IPS-20b (cell line): ENCODE results near the gene RIPK4.

ENCODE experiments used
- H3K27ac ChIP-seq: one replicate; pipeline ENCODE4 v1.5.1; 2013; ENCODE audit warnings: low read length
- H3K27me3 ChIP-seq: 2 replicates; pipeline ENCODE4 v1.6.1; 2013; ENCODE audit warnings: mild to moderate bottlenecking, low read length, inconsistent platforms; ENCODE audit not compliant: insufficient read depth
- H3K36me3 ChIP-seq: 2 replicates; pipeline ENCODE4 v1.6.1; 2013; ENCODE audit warnings: low read depth, mild to moderate bottlenecking, inconsistent platforms, low read length, moderate library complexity; ENCODE audit not compliant: insufficient read depth
- H3K4me1 ChIP-seq: 2 replicates; pipeline ENCODE4 v1.6.1; 2013; ENCODE audit warnings: mild to moderate bottlenecking, control low read depth, inconsistent platforms, low read length, moderate library complexity; ENCODE audit not compliant: insufficient read depth
- H3K4me3 ChIP-seq: 2 replicates; pipeline ENCODE4 v1.5.1; 2013; ENCODE audit warnings: mild to moderate bottlenecking, low read length, inconsistent platforms
- H3K9ac ChIP-seq: 2 replicates; pipeline ENCODE4 v1.6.1; 2013; ENCODE audit warnings: low read depth, mild to moderate bottlenecking, inconsistent platforms, low read length, moderate library complexity
- H3K9me3 ChIP-seq: 2 replicates; pipeline ENCODE4 v1.6.1; 2013; ENCODE audit warnings: mild to moderate bottlenecking, low read depth, low read length, inconsistent platforms; ENCODE audit not compliant: insufficient read depth

The RIPK4 gene

DNA sequence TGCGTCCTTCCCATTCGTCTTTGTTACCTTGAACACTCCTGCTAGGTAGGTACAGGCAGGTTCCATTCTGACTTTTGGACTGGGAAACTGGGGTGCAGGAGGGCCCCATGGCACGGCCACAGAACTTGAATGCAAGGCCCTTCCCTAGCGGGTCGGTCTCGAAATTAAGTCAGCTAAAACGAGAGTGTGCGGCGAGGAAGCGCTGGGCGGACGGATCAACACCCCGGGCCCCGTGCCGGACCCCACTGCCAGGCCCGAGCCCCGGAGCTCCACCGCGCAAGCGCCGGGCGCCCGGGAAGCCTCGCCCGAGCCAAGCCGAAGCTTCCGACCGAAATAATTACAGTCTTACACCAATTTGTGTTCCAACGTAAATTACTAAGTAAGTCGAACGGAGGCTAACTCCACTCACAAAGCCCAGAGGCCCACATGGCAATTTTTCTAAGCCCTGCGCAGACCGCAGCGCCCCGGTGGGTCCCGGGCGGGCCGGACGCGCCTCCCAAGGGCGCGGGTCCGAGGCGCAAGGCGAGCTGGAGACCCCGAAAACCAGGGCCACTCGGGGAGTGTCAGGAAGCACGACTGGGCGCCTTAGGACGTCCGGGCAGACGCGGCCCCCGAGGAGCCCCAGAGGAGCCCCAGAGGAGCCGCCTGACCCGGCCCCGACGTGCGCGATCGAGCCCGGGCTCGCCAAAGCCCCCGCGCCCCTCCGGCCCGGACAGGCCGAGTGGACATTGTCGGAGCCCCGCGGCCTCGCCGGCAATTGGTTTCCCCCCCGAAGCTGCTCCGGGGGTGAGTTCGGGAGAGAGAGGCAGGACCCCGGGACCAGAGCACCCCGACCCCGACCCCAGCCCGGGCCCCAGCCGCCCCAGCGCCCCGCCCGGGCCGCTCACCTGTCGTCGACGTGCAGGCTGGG lies 624 bp downstream of the RIPK4 start:
- no peak overlapping the region for H3K27ac ChIP-seq
- peak overlapping the region; percentile 63 for H3K4me3 ChIP-seq
- H3K36me3 ChIP-seq: no peaks in the 10 kb centered on the region
- peaks cover 53% of the 10 kb centered on the region for H3K4me1 ChIP-seq
- peaks cover 100% of the 10 kb centered on the region for H3K27me3 ChIP-seq
- H3K9me3 ChIP-seq: no peaks in the 10 kb centered on the region
- H3K9ac ChIP-seq: peak overlapping the region; percentile 3; the same call in 1 of the 2 replicates

DNA sequence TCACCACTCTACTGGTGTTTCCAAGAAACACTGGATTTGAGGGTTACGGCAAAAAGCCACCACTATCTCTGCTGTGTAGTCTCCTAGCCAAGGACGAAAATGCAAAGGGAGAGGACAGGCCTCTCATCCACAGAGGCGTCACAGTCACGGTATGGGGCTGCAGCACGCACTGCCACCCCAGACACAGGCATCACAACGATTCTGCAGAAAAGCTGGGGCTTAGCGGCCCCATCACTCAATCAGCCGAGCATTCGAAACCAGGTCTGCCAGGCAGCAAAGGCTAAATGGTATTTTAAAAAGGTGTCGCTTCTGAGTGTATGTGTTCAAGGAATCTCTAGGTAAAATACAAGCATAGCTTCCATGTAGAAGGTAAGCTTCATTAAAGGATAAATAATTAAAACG lies 1.4 kb downstream of the RIPK4 start:
- Histone ChIP-seq H3K27ac (no peak overlapping the region), H3K9ac (no peak overlapping the region), H3K4me1 (peaks cover 58% of the 10 kb centered on the region), H3K27me3 (peaks cover 100% of the 10 kb centered on the region), H3K36me3 (no peaks in the 10 kb centered on the region), H3K9me3 (no peaks in the 10 kb centered on the region), H3K4me3 (peak overlapping the region; percentile 63)

DNA sequence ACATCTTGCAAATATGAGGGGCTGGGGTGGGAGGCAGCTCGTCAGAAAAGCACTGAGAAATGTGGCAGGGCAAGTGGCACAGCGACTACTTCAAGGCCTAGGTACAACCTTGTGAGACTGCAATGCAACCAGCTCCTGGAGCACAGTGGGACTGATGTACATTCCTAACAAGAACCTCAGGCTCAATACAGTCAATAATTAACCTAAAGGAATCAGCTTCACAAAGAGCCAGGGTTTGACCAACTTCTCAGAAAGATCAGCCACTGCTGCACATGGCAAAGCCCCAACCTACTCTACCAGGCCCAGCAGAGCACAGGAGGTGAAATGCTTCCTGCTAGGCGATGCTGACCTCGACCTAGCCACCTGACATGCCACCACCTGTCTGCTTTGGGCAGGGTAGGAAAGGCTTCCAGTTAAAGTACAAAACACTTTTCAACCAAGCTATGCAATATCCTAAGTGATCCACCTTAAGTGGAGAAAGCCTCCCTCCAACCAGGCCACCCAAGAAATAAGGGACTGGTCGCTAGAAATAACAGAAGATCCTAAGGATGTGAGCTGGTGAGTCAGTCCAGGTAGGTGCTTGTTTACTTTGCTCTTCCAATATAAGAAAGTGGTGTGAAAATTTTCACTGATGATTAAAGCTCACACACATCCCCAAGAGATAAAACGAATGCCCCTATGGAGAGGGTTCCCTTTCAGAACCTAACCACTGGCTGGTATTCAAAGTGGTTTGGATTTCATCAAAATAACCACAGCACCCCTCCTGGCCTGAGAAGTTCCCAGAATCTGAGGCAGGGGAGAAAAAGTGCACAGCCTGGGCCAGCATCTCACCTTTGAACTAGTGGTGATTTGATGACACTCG lies 2.1 kb downstream of the RIPK4 start:
- Histone ChIP-seq H3K27me3 (peaks cover 100% of the 10 kb centered on the region), H3K9me3 (no peaks in the 10 kb centered on the region), H3K4me1 (peaks cover 58% of the 10 kb centered on the region), H3K4me3 (no peak overlapping the region), H3K27ac (no peak overlapping the region), H3K9ac (no peak overlapping the region), H3K36me3 (no peaks in the 10 kb centered on the region)

DNA sequence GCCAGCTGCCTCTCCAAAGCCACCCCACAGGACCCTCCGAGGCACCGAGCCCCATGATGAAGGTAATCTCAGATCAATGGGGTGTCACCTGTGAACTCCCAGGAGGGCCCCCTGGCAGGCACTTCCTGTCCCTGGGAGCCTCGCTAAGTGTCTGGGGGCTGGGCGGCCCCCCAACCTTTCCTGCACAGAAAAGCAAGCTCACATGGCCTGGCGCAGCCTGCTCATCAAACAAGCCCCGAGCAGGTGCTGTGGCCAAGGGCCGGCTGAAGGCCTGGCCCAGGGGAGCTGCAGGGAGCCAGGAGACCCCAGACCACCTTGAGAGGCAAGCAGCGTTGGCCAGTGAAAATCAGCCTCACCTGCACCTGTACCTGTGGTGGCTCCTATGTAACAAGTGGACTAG lies 2.9 kb downstream of the RIPK4 start:
- Histone ChIP-seq H3K4me1 (peaks cover 57% of the 10 kb centered on the region), H3K27me3 (peaks cover 100% of the 10 kb centered on the region), H3K36me3 (no peaks in the 10 kb centered on the region), H3K4me3 (peak overlapping the region; percentile 70; the same call in 1 of the 2 replicates), H3K9ac (no peak overlapping the region), H3K27ac (no peak overlapping the region), H3K9me3 (no peaks in the 10 kb centered on the region)

GRCh38 chr21:41763398-41763931 lies 3.4 kb downstream of the RIPK4 start:
- peak overlapping the region; percentile 70 for H3K4me3 ChIP-seq
- no peak overlapping the region for H3K27ac ChIP-seq
- H3K9ac ChIP-seq: peak overlapping the region; percentile 36; the same call in 1 of the 2 replicates
- H3K27me3 ChIP-seq: peaks cover 100% of the 10 kb centered on the region
- H3K9me3 ChIP-seq: no peaks in the 10 kb centered on the region
- H3K36me3 ChIP-seq: no peaks in the 10 kb centered on the region
- H3K4me1 ChIP-seq: peaks cover 52% of the 10 kb centered on the region

GRCh38 chr21:41762753-41763152 lies 4.1 kb downstream of the RIPK4 start:
- Histone ChIP-seq H3K9me3 (no peaks in the 10 kb centered on the region), H3K9ac (peak overlapping the region; percentile 36; the same call in 1 of the 2 replicates), H3K27me3 (peaks cover 97% of the 10 kb centered on the region), H3K4me1 (peaks cover 50% of the 10 kb centered on the region), H3K27ac (no peak overlapping the region), H3K4me3 (peak overlapping the region; percentile 70), H3K36me3 (no peaks in the 10 kb centered on the region)

GRCh38 chr21:41761934-41762635 lies 4.8 kb downstream of the RIPK4 start:
- Histone ChIP-seq H3K4me3 (peak overlapping the region; percentile 70), H3K27me3 (peaks cover 91% of the 10 kb centered on the region), H3K36me3 (no peaks in the 10 kb centered on the region), H3K27ac (no peak overlapping the region), H3K9me3 (no peaks in the 10 kb centered on the region), H3K9ac (peak overlapping the region; percentile 46; the same call in 1 of the 2 replicates), H3K4me1 (peaks cover 43% of the 10 kb centered on the region)

DNA sequence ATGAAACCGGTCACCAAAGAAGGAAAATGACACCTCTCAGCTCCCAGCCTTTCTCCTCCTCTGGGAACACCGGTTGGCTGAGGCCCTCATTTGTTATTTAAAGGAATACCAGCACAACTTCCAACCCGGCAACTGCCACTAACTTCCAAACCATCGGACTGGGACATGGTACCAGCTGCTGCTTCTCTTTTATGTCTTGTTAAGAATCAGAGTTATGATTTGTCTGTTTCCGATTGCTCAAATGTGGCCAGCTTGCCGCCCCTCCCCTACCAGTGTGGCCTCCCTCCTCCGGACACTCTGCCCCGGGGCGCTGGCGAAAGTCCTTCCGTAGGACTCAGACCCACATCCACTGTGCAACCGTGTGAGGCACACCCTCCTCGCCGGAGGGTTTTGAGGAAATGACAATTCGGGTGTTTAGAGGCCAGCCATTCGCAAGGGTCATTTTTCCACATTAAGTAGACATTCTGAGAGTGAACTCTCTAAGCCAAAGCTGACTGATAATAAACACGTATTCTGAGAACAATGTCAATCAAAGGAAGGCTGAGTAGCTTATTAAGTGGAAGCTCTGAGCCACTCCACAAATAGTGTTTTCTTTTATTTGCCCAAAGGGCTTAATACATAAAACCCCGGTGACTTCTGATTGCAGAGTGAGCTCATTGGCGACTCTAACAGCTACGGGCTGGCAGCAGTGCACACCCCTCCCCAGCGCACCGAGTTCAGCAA lies 5.5 kb downstream of the RIPK4 start:
- peaks cover 43% of the 10 kb centered on the region for H3K4me1 ChIP-seq
- no peak overlapping the region for H3K27ac ChIP-seq
- H3K9me3 ChIP-seq: no peaks in the 10 kb centered on the region
- peaks cover 90% of the 10 kb centered on the region for H3K27me3 ChIP-seq
- H3K4me3 ChIP-seq: peak overlapping the region; percentile 70
- no peaks in the 10 kb centered on the region for H3K36me3 ChIP-seq
- H3K9ac ChIP-seq: peak overlapping the region; percentile 46; the same call in 1 of the 2 replicates

GRCh38 chr21:41760411-41760810 lies 6.4 kb downstream of the RIPK4 start:
- peak overlapping the region; percentile 70; the same call in 1 of the 2 replicates for H3K4me3 ChIP-seq
- H3K4me1 ChIP-seq: peaks cover 39% of the 10 kb centered on the region
- no peak overlapping the region for H3K27ac ChIP-seq
- peaks cover 90% of the 10 kb centered on the region for H3K27me3 ChIP-seq
- H3K9me3 ChIP-seq: no peaks in the 10 kb centered on the region
- H3K9ac ChIP-seq: no peak overlapping the region
- no peaks in the 10 kb centered on the region for H3K36me3 ChIP-seq

DNA sequence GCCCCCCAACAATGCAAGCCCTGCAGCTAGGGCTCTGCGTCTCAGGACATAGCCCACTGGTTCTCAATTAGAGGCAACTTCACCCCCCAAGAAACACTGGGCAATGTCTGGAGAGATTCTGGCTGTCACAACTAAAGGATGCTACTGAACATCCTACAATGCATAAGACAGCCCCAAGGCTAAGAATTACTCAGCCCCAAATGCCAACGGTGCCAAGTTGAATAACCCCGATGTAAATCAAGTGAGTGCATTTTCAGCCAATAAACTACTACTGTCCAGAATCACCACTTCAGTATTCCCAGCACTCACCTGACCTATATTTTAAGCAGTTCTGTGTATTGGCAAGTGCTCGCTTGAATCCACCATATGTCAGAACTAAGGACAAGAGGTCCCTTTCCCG lies 6.9 kb downstream of the RIPK4 start:
- peaks cover 90% of the 10 kb centered on the region for H3K27me3 ChIP-seq
- H3K9me3 ChIP-seq: no peaks in the 10 kb centered on the region
- H3K4me3 ChIP-seq: no peak overlapping the region
- no peaks in the 10 kb centered on the region for H3K36me3 ChIP-seq
- no peak overlapping the region for H3K27ac ChIP-seq
- peaks cover 39% of the 10 kb centered on the region for H3K4me1 ChIP-seq
- H3K9ac ChIP-seq: no peak overlapping the region
